ENCODE data around the gene SAMD4B. TPM values are rescaled to one million over a fixed set of nuclear protein-coding genes. Genes with fewer than 3 reads are reported as not detected.

Gene SAMD4B
- total and polyA plus RNA-seq, 8 donors = 49.9 to 136 (median 66.2) TPM

GRCh38 chr19:39426170-39426569 is 83.9 kb downstream of the SAMD4B start:
- peaks cover 20 to 32% (median 26%) of the 10 kb centered on the region in 4 donors for H3K4me1 ChIP-seq
- H3K9me3 ChIP-seq = no peaks in the 10 kb centered on the region
- no peak for DNase-seq
- TF ChIP-seq EP300 (IDR thresholded peaks at IDR 0.05) (no peak), POLR2AphosphoS5 (IDR thresholded peaks at IDR 0.05) (no peak), CTCF (IDR thresholded peaks at IDR 0.05) (no peak), POLR2A (IDR thresholded peaks at IDR 0.05) (no peak)
- H3K27ac ChIP-seq = no peak overlapping the region
- WGBS, 5 donors = 53 to 74% (median 64%) methylated on average over 5 of the region's 5 CpGs
- no peaks in the 10 kb centered on the region for H3K27me3 ChIP-seq
- H3K36me3 ChIP-seq = peaks cover 0 to 42% (median 39%) of the 10 kb centered on the region in 4 donors
- intact Hi-C loops (cut with DNase I; ENCODE audit: low total_unique reads) = no loop called here
- H3K4me3 ChIP-seq = no peak overlapping the region

GRCh38 chr19:39427707-39428106 is 85.5 kb downstream of the SAMD4B start:
- peaks cover 21 to 47% (median 29%) of the 10 kb centered on the region in 4 donors for H3K4me1 ChIP-seq
- intact Hi-C loops (cut with DNase I; ENCODE audit: low total_unique reads) = no loop called here
- WGBS, 5 donors = 90 to 96% (median 93%) methylated on average over 11 of the region's 11 CpGs
- no peaks in the 10 kb centered on the region for H3K27me3 ChIP-seq
- no peaks in the 10 kb centered on the region for H3K9me3 ChIP-seq
- H3K27ac ChIP-seq = peak overlapping the region in 4 of 5 donors; percentile 75 to 87 (median 83)
- DNase-seq = no peak
- peaks cover 7 to 40% (median 34%) of the 10 kb centered on the region in 4 donors for H3K36me3 ChIP-seq
- H3K4me3 ChIP-seq = no peak overlapping the region
- no peak for TF ChIP-seq CTCF (IDR thresholded peaks at IDR 0.05)
- TF ChIP-seq EP300 (IDR thresholded peaks at IDR 0.05) = no peak
- no peak for TF ChIP-seq POLR2A (IDR thresholded peaks at IDR 0.05)

- H3K4me1 ChIP-seq = peaks cover 21 to 55% (median 34%) of the 10 kb centered on the region in 4 donors
- H3K27me3 ChIP-seq = no peaks in the 10 kb centered on the region
- peaks cover 15 to 40% (median 34%) of the 10 kb centered on the region in 4 donors for H3K36me3 ChIP-seq
- H3K4me3 ChIP-seq = no peak overlapping the region
- TF ChIP-seq POLR2AphosphoS5 (IDR thresholded peaks at IDR 0.05) = peak in 2 of 3 donors; percentile 30 to 74
- TF ChIP-seq EP300 (IDR thresholded peaks at IDR 0.05) = no peak
- no peaks in the 10 kb centered on the region for H3K9me3 ChIP-seq
- DNase-seq = peak; percentile 52 to 92
- 22 to 27% (median 23%) methylated on average over 18 to 23 of the region's 23 CpGs for WGBS, 5 donors
- intact Hi-C loops (cut with DNase I; ENCODE audit: low total_unique reads) = no loop called here
- H3K27ac ChIP-seq = peak overlapping the region; percentile 39 to 87 (median 82)
These were observed 86.3 kb downstream of the SAMD4B start for GRCh38 chr19:39428283-39429112.

GRCh38 chr19:39430675-39431593 is 88.7 kb downstream of the SAMD4B start:
- intact Hi-C loops (cut with DNase I; ENCODE audit: low total_unique reads) = no loop called here
- 46 to 54% (median 50%) methylated on average over 25 of the region's 25 CpGs for whole genome bisulfite sequencing, 5 donors
- Histone ChIP-seq H3K4me1 (peaks cover 39 to 73% (median 52%) of the 10 kb centered on the region in 4 donors), H3K9me3 (no peaks in the 10 kb centered on the region), H3K36me3 (peaks cover 30 to 32% (median 30%) of the 10 kb centered on the region in 4 donors), H3K27me3 (no peaks in the 10 kb centered on the region), H3K4me3 (no peak overlapping the region), H3K27ac (peak overlapping the region; percentile 72 to 94 (median 76))
- TF ChIP-seq POLR2A (IDR thresholded peaks at IDR 0.05) (no peak), POLR2AphosphoS5 (IDR thresholded peaks at IDR 0.05) (peak in 2 of 3 donors; percentile 58 to 86)
- DNase-seq = peak in 1 of 2 donors; percentile 80

GRCh38 chr19:39432677-39433025 is 90.4 kb downstream of the SAMD4B start:
- 90 to 99% (median 97%) methylated on average over 8 of the region's 8 CpGs for WGBS, 5 donors
- H3K27me3 ChIP-seq = no peaks in the 10 kb centered on the region
- peaks cover 46 to 80% (median 58%) of the 10 kb centered on the region in 4 donors for H3K4me1 ChIP-seq
- H3K9me3 ChIP-seq = no peaks in the 10 kb centered on the region
- TF ChIP-seq POLR2AphosphoS5 (IDR thresholded peaks at IDR 0.05) = no peak
- no peak for TF ChIP-seq POLR2A (IDR thresholded peaks at IDR 0.05)
- TF ChIP-seq EP300 (IDR thresholded peaks at IDR 0.05) = no peak
- TF ChIP-seq CTCF (IDR thresholded peaks at IDR 0.05) = no peak
- intact Hi-C loops (cut with DNase I; ENCODE audit: low total_unique reads) = no loop called here
- peak overlapping the region in 1 of 5 donors; percentile 91 for H3K27ac ChIP-seq
- no peak for DNase-seq
- no peak overlapping the region for H3K4me3 ChIP-seq
- peaks cover 30 to 32% (median 30%) of the 10 kb centered on the region in 4 donors for H3K36me3 ChIP-seq

All from stomach (tissue), 9 donors.